Astrocyte of the cerebellum (primary cell): ENCODE data around the gene DGKQ.

Experiments used
- DNase-seq: peaks from one replicate; pipeline ENCODE4 v3.0.0-alpha.2; 2011; ENCODE audit warnings: low read depth
- H3K4me3 ChIP-seq: 2 replicates; pipeline ENCODE4 v1.5.1; 2011; ENCODE audit warnings: mild to moderate bottlenecking, low read depth, low read length, moderate library complexity
- CTCF ChIP-seq: IDR thresholded peaks from 2 replicates; pipeline ENCODE4 v1.5.1; 2012; ENCODE audit warnings: low read length, low read depth, moderate library complexity, mild to moderate bottlenecking; ENCODE audit errors: missing control alignments
- in situ Hi-C: cut with HindIII; loops from 2 replicates; pipeline ENCODE4 v1.10.0; 2017; ENCODE audit warnings: low sequenced_read_pairs

Gene DGKQ

GRCh38 chr4:956531-957230, 16.7 kb downstream of the DGKQ start:
- in situ Hi-C loops = no loop called here
- TF ChIP-seq CTCF = no peak
- H3K4me3 ChIP-seq = no peak overlapping the region
- no peak for DNase-seq

- in situ Hi-C loops = no loop called here
- DNase-seq = no peak
- H3K4me3 ChIP-seq = no peak overlapping the region
- TF ChIP-seq CTCF = no peak
Measured at GRCh38 chr4:955931-956381, 17.4 kb downstream of the DGKQ start.

GRCh38 chr4:955161-955921, 18.0 kb downstream of the DGKQ start:
- in situ Hi-C loops = no loop called here
- DNase-seq = no peak
- H3K4me3 ChIP-seq = no peak overlapping the region
- TF ChIP-seq CTCF = no peak

- no peak overlapping the region for H3K4me3 ChIP-seq
- DNase-seq = no peak
- no peak for TF ChIP-seq CTCF
- in situ Hi-C loops = no loop called here
Measured at GRCh38 chr4:954211-955020, 19.0 kb downstream of the DGKQ start.

- in situ Hi-C loops = no loop called here
- no peak overlapping the region for H3K4me3 ChIP-seq
- TF ChIP-seq CTCF = no peak
- DNase-seq = no peak
Measured at GRCh38 chr4:953574-953915, 19.8 kb downstream of the DGKQ start.

GRCh38 chr4:952881-953573, 20.3 kb downstream of the DGKQ start:
- H3K4me3 ChIP-seq = no peak overlapping the region
- no peak for TF ChIP-seq CTCF
- DNase-seq = no peak
- in situ Hi-C loops = no loop called here
